Loucy (cell line): ENCODE results near the gene SULT4A1.

Source experiments
- CTCF ChIP-seq: fragments of 200-600 bp; sonication (generic); conservative IDR thresholded peaks from 2 replicates; pipeline ENCODE4 v1.5.1; 2014; ENCODE audit warnings: mild to moderate bottlenecking, antibody characterized with exemption, low read length
- EZH2phosphoT487 ChIP-seq: fragments of 200-600 bp; IDR thresholded peaks from 2 replicates; pipeline ENCODE4 v1.6.1; 2018; ENCODE audit warnings: antibody characterized with exemption, mild to moderate bottlenecking, moderate library complexity, borderline replicate concordance

- TF ChIP-seq CTCF (no peak), EZH2phosphoT487 (no peak)
Observed at GRCh38 chr22:43862074-43862881, at the start of gene SULT4A1.
